Right atrium auricular region (tissue), 2 donors: Measurements from ENCODE around the gene ALOX12. TPM values are rescaled to one million over a fixed set of nuclear protein-coding genes. Genes with fewer than 3 reads are reported as not detected.

ENCODE experiments used
- DNase-seq: peaks from one replicate; pipeline ENCODE4 v3.0.0-alpha.2; 2019; ENCODE audit warnings: low spot score
- H3K27ac ChIP-seq, 2 donors: fragments of 200-600 bp; sonication (generic); 1 replicate in 1 of 2; 2 replicates in 1 of 2; pipeline ENCODE4 v1.5.1; 2016 to 2019
- H3K27me3 ChIP-seq, 2 donors: fragments of 200-600 bp; sonication (generic); one replicate each; pipeline versions ENCODE4 v1.5.1 to v1.6.0; 2017 to 2019
- H3K36me3 ChIP-seq: fragments of 200-600 bp; sonication (generic); one replicate; pipeline ENCODE4 v1.5.1; 2016
- H3K4me1 ChIP-seq, 2 donors: fragments of 200-600 bp; sonication (generic); one replicate each; pipeline versions ENCODE4 v1.5.1 to v1.6.0; 2017 to 2019
- H3K4me3 ChIP-seq, 2 donors: fragments of 200-600 bp; sonication (generic); 1 replicate in 1 of 2; 2 replicates in 1 of 2; pipeline ENCODE4 v1.5.1; 2017 to 2019; ENCODE audit warnings: mild to moderate bottlenecking in 1 of 2, moderate library complexity in 1 of 2
- H3K9me3 ChIP-seq, 2 donors: fragments of 200-600 bp; sonication (generic); one replicate each; pipeline ENCODE4 v1.5.1; 2019
- CTCF ChIP-seq, 2 donors: fragments of 200-600 bp; sonication (generic); IDR thresholded peaks; one replicate each; pipeline ENCODE4 v1.5.1; 2019; ENCODE audit warnings: antibody characterized with exemption in 2 of 2
- total RNA-seq, 2 donors: library from RNA; depleted of rRNA; stranded (reverse); fragments of >200 nt; gene quantifications; one replicate each; pipeline ENCODE4 v1.1.0, GENCODE V29; 2016

Gene ALOX12
- total RNA-seq, 2 donors from 2014 or later, result 0.47 TPM; not detected in 1

- H3K27me3 ChIP-seq, result peaks cover 0 to 5% of the 10 kb centered on the region in 2 donors
- H3K9me3 ChIP-seq, result no peaks in the 10 kb centered on the region
- DNase-seq, result no peak
- H3K36me3 ChIP-seq, result no peaks in the 10 kb centered on the region
- H3K4me3 ChIP-seq, result no peak overlapping the region
- no peak for TF ChIP-seq CTCF (IDR thresholded peaks at IDR 0.05)
- peak overlapping the region; percentile 29 to 36 for H3K27ac ChIP-seq
- peaks cover 0 to 45% of the 10 kb centered on the region in 2 donors for H3K4me1 ChIP-seq
Measured at GRCh38 chr17:7026471-7027115, 30.7 kb downstream of the ALOX12 start.

GRCh38 chr17:7027335-7027734 is 31.5 kb downstream of the ALOX12 start:
- TF ChIP-seq CTCF (IDR thresholded peaks at IDR 0.05), result no peak
- no peaks in the 10 kb centered on the region for H3K36me3 ChIP-seq
- no peaks in the 10 kb centered on the region for H3K9me3 ChIP-seq
- H3K4me1 ChIP-seq, result peaks cover 0 to 38% of the 10 kb centered on the region in 2 donors
- H3K27ac ChIP-seq, result peak overlapping the region; percentile 36 to 53
- H3K27me3 ChIP-seq, result peaks cover 0 to 4% of the 10 kb centered on the region in 2 donors
- H3K4me3 ChIP-seq, result no peak overlapping the region
- no peak for DNase-seq

- H3K27me3 ChIP-seq, result no peaks in the 10 kb centered on the region
- peak overlapping the region; percentile 48 to 53 for H3K27ac ChIP-seq
- no peak for TF ChIP-seq CTCF (IDR thresholded peaks at IDR 0.05)
- no peaks in the 10 kb centered on the region for H3K36me3 ChIP-seq
- H3K4me3 ChIP-seq, result no peak overlapping the region
- peaks cover 0 to 33% of the 10 kb centered on the region in 2 donors for H3K4me1 ChIP-seq
- H3K9me3 ChIP-seq, result no peaks in the 10 kb centered on the region
- no peak for DNase-seq
Measured at GRCh38 chr17:7029096-7029495, 33.2 kb downstream of the ALOX12 start.

GRCh38 chr17:7029659-7030058 is 33.8 kb downstream of the ALOX12 start:
- Histone ChIP-seq H3K27ac (peak overlapping the region; percentile 48 to 53), H3K9me3 (no peaks in the 10 kb centered on the region), H3K27me3 (no peaks in the 10 kb centered on the region), H3K4me1 (peaks cover 0 to 31% of the 10 kb centered on the region in 2 donors), H3K36me3 (no peaks in the 10 kb centered on the region), H3K4me3 (no peak overlapping the region)
- no peak for DNase-seq
- TF ChIP-seq CTCF (IDR thresholded peaks at IDR 0.05), result no peak

- DNase-seq, result no peak
- peak overlapping the region; percentile 86 to 87 for H3K27ac ChIP-seq
- peaks cover 0 to 19% of the 10 kb centered on the region in 2 donors for H3K4me1 ChIP-seq
- no peaks in the 10 kb centered on the region for H3K36me3 ChIP-seq
- peak overlapping the region; percentile 50 to 66 for H3K4me3 ChIP-seq
- no peak for TF ChIP-seq CTCF (IDR thresholded peaks at IDR 0.05)
- no peaks in the 10 kb centered on the region for H3K9me3 ChIP-seq
- no peaks in the 10 kb centered on the region for H3K27me3 ChIP-seq
Measured at GRCh38 chr17:7034955-7035590, 39.2 kb downstream of the ALOX12 start.
